Psoas muscle (tissue), 8 donors: ENCODE data around the gene PIAS1. TPM values are rescaled to one million over a fixed set of nuclear protein-coding genes. Genes with fewer than 3 reads are reported as not detected.

Source experiments
- ATAC-seq, 4 donors: fragments of 200-7000 bp; cut with Tn5 transposase; one replicate each; pipeline ENCODE4 v1.9.1; 2020; ENCODE audit warnings: moderate library complexity in 3 of 4, mild to moderate bottlenecking in 2 of 4
- DNase-seq, 2 donors: peaks; one replicate each; pipeline ENCODE4 v3.0.0-alpha.2; 2020
- H3K27ac ChIP-seq: fragments of 200-600 bp; one replicate; pipeline ENCODE4 v1.8.0; 2022
- H3K27me3 ChIP-seq, 3 donors: fragments of 200-600 bp in 1 of 3; one replicate each; pipeline versions ENCODE4 v1.6.1 to v1.8.0; 2013 to 2022; ENCODE audit warnings: low read length in 2 of 3, mild to moderate bottlenecking in 2 of 3, moderate library complexity in 1 of 3; ENCODE audit not compliant: insufficient read depth in 3 of 3
- H3K36me3 ChIP-seq, 2 donors: fragments of 200-600 bp in 1 of 2; one replicate each; pipeline versions ENCODE4 v1.6.1 to v1.8.0; 2013 to 2022; ENCODE audit warnings: low read depth in 1 of 2, mild to moderate bottlenecking in 1 of 2, moderate library complexity in 1 of 2; ENCODE audit not compliant: insufficient read depth in 1 of 2
- H3K4me1 ChIP-seq: fragments of 200-600 bp; one replicate; pipeline ENCODE4 v1.8.0; 2022
- H3K4me3 ChIP-seq: fragments of 200-600 bp; one replicate; pipeline ENCODE4 v1.8.0; 2022; ENCODE audit warnings: mild to moderate bottlenecking
- H3K9me3 ChIP-seq: fragments of 200-600 bp; one replicate; pipeline ENCODE4 v1.8.0; 2022
- CTCF ChIP-seq: fragments of 200-600 bp; IDR thresholded peaks from one replicate; pipeline ENCODE4 v1.8.0; 2022; ENCODE audit warnings: antibody characterized with exemption
- WGBS, 3 donors: extraction: QIAGEN DNeasy Blood & Tissue Kit; methylation state at CpG; one replicate each; pipeline versions ENCODE4 v1.1.6 to v1.1.7; 2013; 5-methylcytosine and 5-hydroxymethylcytosine counted together
- intact Hi-C, 2 donors: fragments of 100-400 bp; cut with DNase I; formaldehyde crosslinking; loops; one replicate each; pipeline versions ENCODE4 v1.11.0 to v1.14.2; 2022
- polyA plus RNA-seq, 3 donors: library from polyadenylated mRNA; stranded (reverse); fragments of 200-250 nt; gene quantifications; one replicate each; pipeline ENCODE4 v1.2.3, GENCODE V29; 2013
- total RNA-seq, 4 donors: library from RNA; stranded (reverse); fragmentation: NEBNext Ultra II Directional in 2 of 4; extraction: Animal tissue kit (Norgen Biotek cat#: 25700) in 2 of 4; gene quantifications; one replicate each; pipeline versions ENCODE4 v1.2.1 to v1.2.4, GENCODE V29; 2021 to 2023
- donor health status: healthy with polysubstance abuse.
- donor health status: DM: no; HTN: no; CAD: no; lungs with moderate emphysema.
- donor health status: Bipolar disorder and iron deficiency.
- donor health status: healthy.
- donor health status: DM: yes; HTN: yes; CAD: no.
- donor health status: DM: no; HTN: no; CAD: no.
- donor health status: DM: no; HTN: no; CAD: no.
- donor health status: DM: yes; HTN: yes; CAD: no.

PIAS1 gene
- total and polyA plus RNA-seq, 7 donors, result 4.4 to 28.7 (median 18.2) TPM

GRCh38 chr15:68197170-68197492, 143.0 kb downstream of the PIAS1 start:
- intact Hi-C loops, result no loop called here
- WGBS, 3 donors, result 88 to 94% (median 94%) methylated on average over 7 to 8 of the region's 8 CpGs
- peaks cover 13% of the 10 kb centered on the region for H3K4me1 ChIP-seq
- ATAC-seq, result no peak
- no peak overlapping the region for H3K27ac ChIP-seq
- peaks cover 0 to 19% of the 10 kb centered on the region in 2 donors for H3K36me3 ChIP-seq
- DNase-seq, result no peak
- H3K9me3 ChIP-seq, result no peaks in the 10 kb centered on the region
- H3K27me3 ChIP-seq, result no peaks in the 10 kb centered on the region
- H3K4me3 ChIP-seq, result no peak overlapping the region
- TF ChIP-seq CTCF, result no peak

DNA sequence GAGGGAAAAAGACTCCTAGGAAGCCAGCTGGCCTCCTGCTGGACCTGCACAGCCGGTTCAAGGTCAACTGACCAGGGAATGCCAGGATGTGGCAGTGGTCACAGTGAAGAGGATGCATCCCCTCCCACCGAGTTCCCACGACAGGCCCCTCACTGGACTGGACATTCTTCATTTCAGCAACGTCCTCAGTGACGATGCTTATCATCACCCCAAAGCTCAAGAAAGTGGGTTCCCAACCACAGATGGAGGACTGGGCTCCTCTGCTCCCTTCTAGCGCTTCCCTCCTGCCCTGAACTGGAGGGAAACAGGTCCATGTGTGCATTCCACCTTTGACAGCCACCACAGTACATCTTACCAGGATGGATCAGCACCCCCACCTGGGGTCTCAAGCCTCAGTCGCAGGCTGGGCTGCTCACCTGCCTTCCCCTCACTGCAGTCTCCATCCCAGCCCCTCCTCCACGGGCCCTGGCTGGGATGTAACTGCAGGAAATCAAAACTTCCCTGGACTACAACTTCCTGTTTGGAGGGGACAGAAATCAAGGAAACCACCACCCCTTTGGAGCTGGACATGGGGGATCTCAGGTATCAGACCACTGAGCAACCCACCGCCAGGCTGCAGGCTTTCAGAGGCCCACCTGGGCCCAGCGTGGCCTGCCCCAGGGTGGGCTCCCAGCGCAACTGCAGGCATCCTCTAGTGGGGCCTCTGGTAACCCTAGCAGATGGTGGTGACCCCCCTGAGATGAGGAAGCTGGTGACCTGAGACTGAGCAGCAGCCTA, 143.7 kb downstream of the PIAS1 start:
- 86 to 88% (median 88%) methylated on average over 11 of the region's 11 CpGs for WGBS, 3 donors
- intact Hi-C loops, result no loop called here
- ATAC-seq, result no peak

DNA sequence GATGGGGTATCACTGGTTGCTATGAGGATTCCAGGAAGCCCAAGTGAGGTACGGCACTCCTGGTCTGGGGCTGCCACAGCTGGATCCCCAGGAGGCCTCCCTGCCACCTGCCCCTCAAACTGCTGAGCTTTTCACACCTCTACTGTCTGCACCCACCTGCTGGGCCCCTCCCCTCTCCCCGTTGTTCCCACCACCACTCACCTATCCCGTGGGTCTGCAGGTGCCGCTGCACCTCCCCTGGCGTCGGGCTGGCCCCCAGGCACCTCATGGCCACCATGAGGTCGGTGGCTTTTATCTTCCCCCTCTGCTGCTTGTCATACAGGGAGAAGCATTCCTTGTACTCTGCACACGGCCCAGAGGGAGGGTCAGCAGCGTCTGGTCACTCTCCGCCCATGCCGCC, 145.2 kb downstream of the PIAS1 start:
- intact Hi-C loops, result no loop called here
- no peaks in the 10 kb centered on the region for H3K9me3 ChIP-seq
- H3K27ac ChIP-seq, result no peak overlapping the region
- H3K36me3 ChIP-seq, result no peaks in the 10 kb centered on the region
- H3K4me3 ChIP-seq, result no peak overlapping the region
- no peak for TF ChIP-seq CTCF
- H3K27me3 ChIP-seq, result no peaks in the 10 kb centered on the region
- 55 to 67% (median 66%) methylated on average over 11 of the region's 11 CpGs for WGBS, 3 donors
- ATAC-seq (no peak), DNase-seq (no peak)
- H3K4me1 ChIP-seq, result peaks cover 5% of the 10 kb centered on the region

More for the DNA sequence above, 143.7 kb downstream of the PIAS1 start:
- Histone ChIP-seq H3K36me3 (peaks cover 0 to 14% of the 10 kb centered on the region in 2 donors), H3K4me1 (peaks cover 6% of the 10 kb centered on the region), H3K27ac (no peak overlapping the region), H3K4me3 (no peak overlapping the region), H3K9me3 (no peaks in the 10 kb centered on the region), H3K27me3 (no peaks in the 10 kb centered on the region)
- no peak for TF ChIP-seq CTCF
- no peak for DNase-seq

DNA sequence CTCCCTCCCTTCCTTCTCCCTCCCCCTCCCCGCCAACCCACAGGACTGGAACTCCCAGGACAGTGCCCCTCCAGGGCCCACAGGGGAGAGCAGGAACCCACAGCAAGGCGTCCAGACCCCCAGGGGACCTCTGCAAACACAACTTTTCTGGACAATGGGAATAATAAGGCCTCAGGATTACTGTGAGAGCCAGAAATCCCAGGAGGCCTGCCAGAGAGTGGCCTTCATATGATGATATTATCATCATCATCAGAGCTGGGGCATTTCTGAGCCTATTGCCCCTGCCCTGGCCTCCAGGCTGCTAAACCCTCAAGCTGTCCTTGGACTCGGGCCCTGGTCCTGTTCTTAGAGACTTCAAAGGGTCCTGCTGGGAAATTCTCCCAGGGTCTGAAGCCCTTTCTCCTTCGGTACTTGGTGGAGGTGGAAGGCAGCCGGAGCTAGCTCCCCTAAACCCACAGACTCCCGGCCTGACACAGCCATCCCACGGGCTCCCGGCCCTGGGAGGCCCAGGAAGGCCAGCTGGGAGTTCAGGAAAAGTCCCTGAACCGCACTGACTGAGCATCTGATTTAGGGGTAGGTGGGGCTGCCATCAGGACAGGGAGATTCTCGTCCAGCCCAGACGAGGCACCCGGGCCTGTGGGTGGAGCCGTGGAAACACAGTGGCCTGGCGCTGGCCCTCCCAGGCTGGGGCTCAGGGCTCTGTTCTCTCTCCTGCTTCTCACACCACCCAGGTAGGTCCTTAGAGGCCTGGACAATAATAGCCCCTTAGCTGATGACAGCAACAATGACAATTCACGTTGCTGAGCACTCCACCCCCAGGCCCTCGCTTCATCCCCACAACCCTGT, 146.1 kb downstream of the PIAS1 start:
- intact Hi-C loops, result no loop called here
- H3K4me1 ChIP-seq, result peaks cover 11% of the 10 kb centered on the region
- no peaks in the 10 kb centered on the region for H3K36me3 ChIP-seq
- no peak for TF ChIP-seq CTCF
- DNase-seq, result no peak
- H3K4me3 ChIP-seq, result no peak overlapping the region
- no peak overlapping the region for H3K27ac ChIP-seq
- no peaks in the 10 kb centered on the region for H3K27me3 ChIP-seq
- 62 to 67% (median 64%) methylated on average over 16 of the region's 16 CpGs for WGBS, 3 donors
- ATAC-seq, result no peak
- H3K9me3 ChIP-seq, result no peaks in the 10 kb centered on the region
